ENCODE data around the gene C6. TPM values are rescaled to one million over a fixed set of nuclear protein-coding genes. Genes with fewer than 3 reads are reported as not detected.
"Not testable (repeated sequence)": the region's sequence is repeated elsewhere in the genome, so short reads cannot be mapped to it uniquely, and the experiment has no call there.

The C6 gene
- total RNA-seq, 6 experiments from 2014 or later = 0.09 to 0.12 TPM; not detected in 4

DNA sequence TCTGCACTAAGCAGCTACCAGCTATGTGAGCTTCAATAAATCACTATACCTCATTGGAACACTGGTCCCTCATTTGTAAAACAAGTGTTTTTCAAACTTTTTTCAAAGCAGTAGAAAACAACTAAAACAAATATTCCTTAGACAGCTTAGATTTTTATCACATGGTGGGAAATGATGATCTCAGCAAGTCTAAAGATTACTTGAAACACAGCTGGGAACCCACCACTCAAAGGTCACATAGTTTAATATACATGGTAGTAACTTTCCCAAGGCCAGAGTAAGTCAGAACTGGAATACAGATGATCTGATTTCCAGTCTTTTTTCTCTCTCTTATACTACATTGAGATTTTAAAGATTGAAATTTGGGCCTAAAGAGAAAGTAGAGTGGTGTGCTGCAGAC, 850 bp upstream of the C6 start:
- no peak overlapping the region for H3K4me3 Mint-ChIP-seq
- H3K36me3 Mint-ChIP-seq (ENCODE audit: low read depth) = no peaks in the 10 kb centered on the region
- H3K4me1 Mint-ChIP-seq (ENCODE audit: low read depth) = no peaks in the 10 kb centered on the region
- TF ChIP-seq, protein P1, sequence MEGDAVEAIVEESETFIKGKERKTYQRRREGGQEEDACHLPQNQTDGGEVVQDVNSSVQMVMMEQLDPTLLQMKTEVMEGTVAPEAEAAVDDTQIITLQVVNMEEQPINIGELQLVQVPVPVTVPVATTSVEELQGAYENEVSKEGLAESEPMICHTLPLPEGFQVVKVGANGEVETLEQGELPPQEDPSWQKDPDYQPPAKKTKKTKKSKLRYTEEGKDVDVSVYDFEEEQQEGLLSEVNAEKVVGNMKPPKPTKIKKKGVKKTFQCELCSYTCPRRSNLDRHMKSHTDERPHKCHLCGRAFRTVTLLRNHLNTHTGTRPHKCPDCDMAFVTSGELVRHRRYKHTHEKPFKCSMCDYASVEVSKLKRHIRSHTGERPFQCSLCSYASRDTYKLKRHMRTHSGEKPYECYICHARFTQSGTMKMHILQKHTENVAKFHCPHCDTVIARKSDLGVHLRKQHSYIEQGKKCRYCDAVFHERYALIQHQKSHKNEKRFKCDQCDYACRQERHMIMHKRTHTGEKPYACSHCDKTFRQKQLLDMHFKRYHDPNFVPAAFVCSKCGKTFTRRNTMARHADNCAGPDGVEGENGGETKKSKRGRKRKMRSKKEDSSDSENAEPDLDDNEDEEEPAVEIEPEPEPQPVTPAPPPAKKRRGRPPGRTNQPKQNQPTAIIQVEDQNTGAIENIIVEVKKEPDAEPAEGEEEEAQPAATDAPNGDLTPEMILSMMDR (IDR thresholded peaks at IDR 0.05) = no peak
- H3K9me3 Mint-ChIP-seq = 0 out of 2 replicates have a peak, but pooled peaks cover 5% of the 10 kb centered on the region
- no peak for DNase-seq
- H3K27me3 Mint-ChIP-seq (ENCODE audit: insufficient read depth) = no peaks in the 10 kb centered on the region
- H3K27ac Mint-ChIP-seq = no peak overlapping the region

DNA sequence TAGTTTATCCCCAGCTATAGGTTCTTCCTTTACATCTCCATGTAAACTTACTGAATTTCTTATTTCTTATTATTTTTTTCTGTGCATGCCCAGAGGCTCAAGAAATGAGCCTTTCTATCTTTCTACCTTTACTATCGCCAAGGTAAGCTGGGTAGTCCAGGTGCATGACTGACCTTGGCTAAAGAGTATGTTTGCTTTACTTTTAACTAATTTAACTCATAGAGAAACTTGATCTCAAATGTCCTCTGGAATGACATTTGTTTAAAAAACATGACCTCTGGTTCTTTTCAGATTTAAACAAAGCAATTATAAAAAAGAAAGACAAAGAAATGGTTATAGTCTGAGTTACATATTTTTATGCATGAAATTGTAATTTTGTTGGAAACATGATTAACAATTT, 397 bp downstream of the C6 start:
- Mint-ChIP-seq H3K27me3 (ENCODE audit: insufficient read depth) (no peaks in the 10 kb centered on the region), H3K27ac (no peak overlapping the region), H3K4me1 (ENCODE audit: low read depth) (no peaks in the 10 kb centered on the region), H3K36me3 (ENCODE audit: low read depth) (no peaks in the 10 kb centered on the region), H3K9me3 (peaks cover 9% of the 10 kb centered on the region; the same call in 1 of the 2 replicates), H3K4me3 (no peak overlapping the region)
- TF ChIP-seq, protein P1 (IDR thresholded peaks at IDR 0.05) = no peak
- DNase-seq = no peak

DNA sequence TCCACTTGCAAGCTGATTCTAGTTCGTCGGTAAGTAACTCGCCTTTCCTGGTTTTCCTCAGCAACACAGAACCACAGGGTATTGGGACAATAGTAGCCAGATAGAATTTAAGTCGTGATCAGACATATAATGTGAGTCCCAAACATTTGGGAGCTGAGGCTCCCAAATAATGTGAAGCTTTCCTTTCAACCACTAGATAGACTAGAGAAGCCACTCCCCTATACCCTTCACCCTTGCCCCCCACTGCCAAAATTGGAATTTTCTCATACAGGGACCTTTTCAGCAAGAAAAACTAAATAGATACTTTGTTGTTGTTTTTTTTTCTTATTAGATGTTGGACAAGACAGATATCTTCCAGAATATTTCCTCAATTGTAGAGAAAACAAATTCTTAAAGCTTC, 1.9 kb downstream of the C6 start:
- Mint-ChIP-seq H3K4me3 (no peak overlapping the region), H3K36me3 (ENCODE audit: low read depth) (no peaks in the 10 kb centered on the region), H3K27me3 (ENCODE audit: insufficient read depth) (no peaks in the 10 kb centered on the region), H3K9me3 (peaks cover 9% of the 10 kb centered on the region; the same call in 1 of the 2 replicates), H3K4me1 (ENCODE audit: low read depth) (no peaks in the 10 kb centered on the region), H3K27ac (no peak overlapping the region)
- no peak for DNase-seq
- TF ChIP-seq, protein P1 (IDR thresholded peaks at IDR 0.05) = no peak

DNA sequence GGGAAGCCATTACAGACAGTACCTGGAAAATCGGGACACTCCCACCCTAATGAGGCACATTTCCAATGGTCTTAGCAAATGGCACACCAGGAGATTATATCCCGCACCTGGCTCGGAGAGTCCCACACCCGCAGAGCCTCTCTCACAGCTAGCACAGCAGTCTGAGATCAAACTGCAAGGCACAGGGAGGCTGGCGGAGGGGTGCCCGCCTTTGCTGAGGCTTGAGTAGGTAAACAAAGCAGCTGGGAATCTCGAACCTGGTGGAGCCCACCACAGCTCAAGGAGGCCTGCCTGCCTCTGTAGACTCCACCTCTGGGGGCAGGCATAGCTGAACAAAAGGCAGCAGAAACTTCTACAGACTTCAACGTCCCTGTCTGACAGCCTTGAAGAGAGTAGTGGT, 7.9 kb downstream of the C6 start:
- H3K9me3 Mint-ChIP-seq; H3K27ac Mint-ChIP-seq; H3K4me3 Mint-ChIP-seq; DNase-seq; H3K27me3 Mint-ChIP-seq (ENCODE audit: insufficient read depth); H3K36me3 Mint-ChIP-seq (ENCODE audit: low read depth); H3K4me1 Mint-ChIP-seq (ENCODE audit: low read depth): not testable (repeated sequence)

DNA sequence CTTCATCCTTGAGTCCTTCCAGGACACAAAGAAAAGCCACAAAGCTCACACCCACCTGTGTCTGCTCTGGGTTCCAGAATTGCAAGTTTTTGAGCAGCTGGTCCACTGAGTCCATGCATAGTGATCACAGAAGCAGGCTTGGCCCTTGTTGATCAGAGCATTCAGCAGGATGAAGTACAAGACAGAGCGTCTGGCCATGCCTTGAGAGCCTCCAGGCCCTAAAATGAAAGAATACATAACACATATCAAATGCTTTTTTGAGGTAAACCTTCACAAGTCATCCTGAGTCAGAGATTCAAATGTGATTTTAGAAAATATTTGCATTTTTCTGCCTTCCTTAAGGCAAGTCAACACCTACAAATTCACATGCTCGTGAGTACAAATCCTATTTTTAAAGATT, 10.3 kb downstream of the C6 start:
- Mint-ChIP-seq H3K4me1 (ENCODE audit: low read depth) (no peaks in the 10 kb centered on the region), H3K36me3 (ENCODE audit: low read depth) (no peaks in the 10 kb centered on the region), H3K27ac (no peak overlapping the region), H3K9me3 (no peaks in the 10 kb centered on the region; the same call in none of the 2 replicates), H3K4me3 (no peak overlapping the region), H3K27me3 (ENCODE audit: insufficient read depth) (no peaks in the 10 kb centered on the region)
- DNase-seq = no peak
- TF ChIP-seq, protein P1 (IDR thresholded peaks at IDR 0.05) = no peak

DNA sequence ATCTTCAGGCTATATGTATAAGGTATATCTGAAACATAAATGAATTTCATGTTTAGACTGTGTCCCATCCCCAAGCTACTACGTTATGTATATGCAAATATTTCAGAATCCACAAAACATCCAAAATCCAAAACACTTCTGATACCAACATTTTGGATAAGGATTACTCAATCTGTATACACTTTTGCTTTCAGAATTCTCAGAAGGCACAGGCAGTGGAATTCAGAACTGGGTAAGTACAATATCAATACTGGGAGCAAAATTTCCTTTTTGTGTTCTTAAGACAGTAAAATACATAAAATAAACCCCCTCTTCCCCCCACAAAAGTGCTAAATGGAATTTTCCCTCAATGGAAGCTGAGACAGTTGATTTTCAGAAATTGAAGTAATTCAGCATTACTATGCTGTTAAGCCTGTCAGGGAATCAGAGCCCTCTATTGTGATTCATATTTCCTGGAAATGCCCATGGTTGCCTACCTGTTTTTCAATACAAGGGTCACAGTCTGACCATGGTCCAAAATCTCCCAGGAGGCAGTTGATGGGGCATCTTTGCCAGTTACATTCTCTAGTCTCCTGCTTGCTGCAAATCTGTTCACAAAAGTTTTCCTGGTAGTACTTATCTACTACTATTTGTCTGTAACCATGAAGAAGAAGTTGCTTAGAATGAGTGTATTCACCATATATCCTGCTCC, 12.1 kb downstream of the C6 start:
- H3K4me1 Mint-ChIP-seq (ENCODE audit: low read depth) = no peaks in the 10 kb centered on the region
- no peaks in the 10 kb centered on the region; the same call in none of the 2 replicates for H3K9me3 Mint-ChIP-seq
- H3K4me3 Mint-ChIP-seq = no peak overlapping the region
- no peaks in the 10 kb centered on the region for H3K36me3 Mint-ChIP-seq (ENCODE audit: low read depth)
- TF ChIP-seq, protein P1 (IDR thresholded peaks at IDR 0.05) = no peak
- no peak for DNase-seq
- H3K27ac Mint-ChIP-seq = no peak overlapping the region
- no peaks in the 10 kb centered on the region for H3K27me3 Mint-ChIP-seq (ENCODE audit: insufficient read depth)

All from HFFc6 (cell line).